Calu3 (cell line): ENCODE data around the gene PDE6A. TPM values are rescaled to one million over a fixed set of nuclear protein-coding genes. Genes with fewer than 3 reads are reported as not detected.
A peak's percentile ranks its signal among the peaks of the same experiment; 100 is the strongest.

Experiments
- BruUV-seq: library from RNA; stranded (reverse); fragments of 400-500 nt; replicated peaks from 2 replicates; lab custom pipeline; 2021; lab: Mats Ljungman, UMichigan
- CTCF ChIA-PET: fragments of 300-600 bp; sonication (Branson Sonifier 250); formaldehyde crosslinking; loops from one replicate; lab custom pipeline; 2022; ENCODE audit warnings: antibody characterized with exemption; lab: Charles Lee
- DNase-seq: peaks from one replicate; pipeline ENCODE4 v3.0.0; 2022
- H3K27ac Mint-ChIP-seq: one replicate; pipeline ENCODE4 v1.8.0; 2022; ENCODE audit warnings: mixed read lengths; ENCODE audit not compliant: unreplicated experiment
- H3K27me3 Mint-ChIP-seq: one replicate; pipeline ENCODE4 v1.8.0; 2022; ENCODE audit warnings: mixed read lengths; ENCODE audit not compliant: unreplicated experiment
- H3K36me3 Mint-ChIP-seq: one replicate; pipeline ENCODE4 v1.8.0; 2022; ENCODE audit warnings: mild to moderate bottlenecking, moderate library complexity, mixed read lengths; ENCODE audit not compliant: insufficient read depth, unreplicated experiment
- H3K4me1 Mint-ChIP-seq: one replicate; pipeline ENCODE4 v1.8.0; 2022; ENCODE audit warnings: mild to moderate bottlenecking, low read depth, mixed read lengths; ENCODE audit not compliant: unreplicated experiment
- H3K4me3 Mint-ChIP-seq: one replicate; pipeline ENCODE4 v1.8.0; 2022; ENCODE audit warnings: mild to moderate bottlenecking, low read depth, moderate library complexity, mixed read lengths; ENCODE audit not compliant: unreplicated experiment
- H3K9me3 Mint-ChIP-seq: one replicate; pipeline ENCODE4 v1.8.0; 2022; ENCODE audit warnings: low read depth, mixed read lengths; ENCODE audit not compliant: unreplicated experiment
- intact Hi-C: fragments of 100-400 bp; cut with micrococcal nuclease; formaldehyde crosslinking; loops from one replicate; pipeline ENCODE4 v1.10.0; 2022; ENCODE audit not compliant: unreplicated experiment
- total RNA-seq: library from RNA; stranded (reverse); gene quantifications from 2 replicates; pipeline ENCODE4 v1.2.3, GENCODE V29; 2022
- TF ChIP-seq, protein P1 (sequence below): fragments of 200-600 bp; IDR thresholded peaks from one replicate; pipeline ENCODE4 v1.8.0; 2022; ENCODE audit warnings: antibody characterized with exemption; ENCODE audit not compliant: unreplicated experiment

Gene PDE6A
- total RNA-seq, 1 experiment from 2014 or later, result not detected

DNA sequence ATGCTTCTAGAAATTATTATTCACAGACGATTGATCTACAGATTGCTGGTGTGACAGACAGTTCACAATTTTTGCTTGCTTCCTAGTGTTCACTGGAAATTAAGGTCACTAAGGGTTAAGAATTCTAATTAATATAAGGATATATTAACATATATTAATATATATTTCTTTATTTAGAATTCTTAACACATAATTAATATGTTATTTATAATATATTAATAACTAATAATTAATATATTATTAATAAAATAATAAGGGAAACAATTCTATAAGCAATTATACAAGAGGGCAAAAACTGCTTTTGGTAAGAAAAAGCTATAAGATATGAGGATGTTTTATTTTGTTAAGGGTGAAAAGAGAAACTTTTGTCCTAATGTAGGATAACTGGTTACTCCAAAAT, 56.3 kb downstream of the PDE6A start:
- no peak overlapping the region for H3K27ac Mint-ChIP-seq
- no peaks in the 10 kb centered on the region for H3K27me3 Mint-ChIP-seq
- no peaks in the 10 kb centered on the region for H3K9me3 Mint-ChIP-seq
- TF ChIP-seq, protein P1, sequence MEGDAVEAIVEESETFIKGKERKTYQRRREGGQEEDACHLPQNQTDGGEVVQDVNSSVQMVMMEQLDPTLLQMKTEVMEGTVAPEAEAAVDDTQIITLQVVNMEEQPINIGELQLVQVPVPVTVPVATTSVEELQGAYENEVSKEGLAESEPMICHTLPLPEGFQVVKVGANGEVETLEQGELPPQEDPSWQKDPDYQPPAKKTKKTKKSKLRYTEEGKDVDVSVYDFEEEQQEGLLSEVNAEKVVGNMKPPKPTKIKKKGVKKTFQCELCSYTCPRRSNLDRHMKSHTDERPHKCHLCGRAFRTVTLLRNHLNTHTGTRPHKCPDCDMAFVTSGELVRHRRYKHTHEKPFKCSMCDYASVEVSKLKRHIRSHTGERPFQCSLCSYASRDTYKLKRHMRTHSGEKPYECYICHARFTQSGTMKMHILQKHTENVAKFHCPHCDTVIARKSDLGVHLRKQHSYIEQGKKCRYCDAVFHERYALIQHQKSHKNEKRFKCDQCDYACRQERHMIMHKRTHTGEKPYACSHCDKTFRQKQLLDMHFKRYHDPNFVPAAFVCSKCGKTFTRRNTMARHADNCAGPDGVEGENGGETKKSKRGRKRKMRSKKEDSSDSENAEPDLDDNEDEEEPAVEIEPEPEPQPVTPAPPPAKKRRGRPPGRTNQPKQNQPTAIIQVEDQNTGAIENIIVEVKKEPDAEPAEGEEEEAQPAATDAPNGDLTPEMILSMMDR, result no peak
- H3K4me3 Mint-ChIP-seq, result no peak overlapping the region
- CTCF ChIA-PET, result no interaction called here
- no peaks in the 10 kb centered on the region for H3K36me3 Mint-ChIP-seq
- H3K4me1 Mint-ChIP-seq, result peaks cover 16% of the 10 kb centered on the region
- no TSS peak for BruUV-seq
- no peak for DNase-seq
- intact Hi-C loops, result no loop called here

DNA sequence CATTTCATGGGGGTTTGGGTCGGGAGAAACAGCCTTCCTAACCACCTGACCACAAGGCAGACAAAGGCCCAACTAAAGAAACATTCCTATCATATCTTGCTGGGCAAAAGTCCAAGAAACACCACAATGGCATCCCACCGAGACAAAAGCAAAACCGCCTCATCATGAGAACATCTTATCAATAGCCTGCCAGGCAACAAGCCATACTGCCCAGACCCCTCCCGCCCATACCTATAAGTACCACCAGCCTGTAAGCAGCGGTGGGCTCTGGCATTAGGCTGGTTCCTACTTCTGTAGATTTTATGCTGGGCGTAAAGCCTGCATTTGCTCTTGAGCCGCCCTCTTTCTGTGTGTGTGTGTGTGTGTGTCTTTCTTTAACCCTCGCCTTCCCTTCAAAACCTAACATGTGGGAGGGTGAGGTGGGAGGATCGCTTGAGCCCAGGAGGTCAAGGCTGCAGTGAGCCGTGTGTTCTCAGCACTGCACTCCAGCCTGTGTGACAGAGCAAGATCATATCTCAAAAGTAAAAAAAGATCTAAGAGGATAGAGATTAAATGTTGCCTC, 56.9 kb downstream of the PDE6A start:
- H3K4me1 Mint-ChIP-seq, result peaks cover 16% of the 10 kb centered on the region
- CTCF ChIA-PET, result no interaction called here
- H3K27ac Mint-ChIP-seq, result no peak overlapping the region
- no peaks in the 10 kb centered on the region for H3K9me3 Mint-ChIP-seq
- peak; percentile 35 for DNase-seq
- no peaks in the 10 kb centered on the region for H3K27me3 Mint-ChIP-seq
- H3K4me3 Mint-ChIP-seq, result no peak overlapping the region
- TF ChIP-seq, protein P1, result no peak
- H3K36me3 Mint-ChIP-seq, result no peaks in the 10 kb centered on the region
- intact Hi-C loops, result no loop called here
- no TSS peak for BruUV-seq

DNA sequence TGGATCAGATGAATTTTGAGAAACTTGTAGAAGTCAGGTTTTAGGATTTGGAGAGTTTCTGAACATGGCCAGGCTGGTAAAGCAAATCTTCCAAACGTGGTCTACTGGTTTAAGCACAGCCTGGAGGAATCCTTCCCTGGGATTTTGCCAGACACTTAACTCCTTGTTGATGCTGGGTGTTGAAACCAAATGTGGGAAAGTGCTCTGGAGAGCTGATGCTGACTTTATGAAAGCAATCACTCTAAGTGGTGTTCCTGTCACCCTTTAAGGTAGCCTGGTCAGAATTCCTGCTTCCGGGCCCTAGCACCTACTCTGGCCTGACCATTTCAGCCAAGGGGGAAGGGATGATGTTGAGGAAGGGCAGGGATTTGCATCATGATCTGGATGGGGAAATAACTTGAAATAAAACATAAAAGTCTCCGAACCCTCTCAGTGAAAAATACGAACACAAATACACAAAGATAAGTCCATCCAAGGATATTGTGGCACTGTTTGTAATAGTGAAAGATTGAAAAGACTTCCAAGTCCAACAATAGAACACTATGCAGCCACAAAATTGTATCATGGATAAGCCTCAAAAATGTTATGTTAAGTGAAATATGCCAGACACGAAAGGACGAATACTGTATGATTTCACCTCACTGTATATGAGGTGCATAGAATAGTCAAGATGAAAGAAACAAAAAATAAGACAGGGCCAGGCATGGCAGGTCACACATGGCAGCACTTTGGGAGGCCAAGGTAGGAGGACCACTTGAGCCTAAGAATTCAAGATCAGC, 57.7 kb downstream of the PDE6A start:
- intact Hi-C loops, result no loop called here
- no TSS peak for BruUV-seq
- CTCF ChIA-PET, result no interaction called here
- TF ChIP-seq, protein P1, result no peak
- Mint-ChIP-seq H3K36me3 (no peaks in the 10 kb centered on the region), H3K9me3 (no peaks in the 10 kb centered on the region), H3K4me1 (peaks cover 16% of the 10 kb centered on the region), H3K27me3 (no peaks in the 10 kb centered on the region), H3K4me3 (no peak overlapping the region), H3K27ac (no peak overlapping the region)
- DNase-seq, result no peak

DNA sequence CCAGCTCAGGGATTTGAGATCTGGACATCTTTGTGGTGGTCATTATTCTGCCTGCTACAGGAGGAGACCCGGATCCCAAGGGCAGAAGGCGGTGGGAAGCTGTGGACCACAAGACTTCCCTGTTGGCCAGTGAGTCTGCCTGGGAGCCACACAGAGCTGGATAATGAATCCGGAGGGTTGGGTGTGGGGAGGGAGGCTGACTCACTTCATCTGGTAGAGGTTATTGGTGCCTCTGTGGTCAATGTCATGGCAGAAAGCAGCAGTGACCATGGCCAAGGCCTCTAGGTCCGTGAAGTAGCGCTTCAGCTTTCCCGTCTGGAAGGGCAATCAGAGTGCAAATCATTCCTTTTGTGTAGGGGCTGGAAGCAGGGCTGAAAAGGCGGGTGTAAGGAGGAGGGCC, 58.5 kb downstream of the PDE6A start:
- Mint-ChIP-seq H3K36me3 (no peaks in the 10 kb centered on the region), H3K27me3 (no peaks in the 10 kb centered on the region), H3K9me3 (no peaks in the 10 kb centered on the region), H3K4me1 (peaks cover 16% of the 10 kb centered on the region), H3K27ac (no peak overlapping the region), H3K4me3 (no peak overlapping the region)
- no peak for DNase-seq
- intact Hi-C loops, result no loop called here
- CTCF ChIA-PET, result no interaction called here
- TF ChIP-seq, protein P1, result no peak
- BruUV-seq, result no TSS peak
